HG03439 (cell line): ENCODE measurements around the gene ODF2.
"Not testable (repeated sequence)": the region's sequence is repeated elsewhere in the genome, so short reads cannot be mapped to it uniquely, and the experiment has no call there.

ENCODE experiments used
- ATAC-seq: cut with Tn5 transposase; IDR thresholded peaks from one replicate; pipeline ENCODE4 v1.9.1; 2021; ENCODE audit warnings: mild to moderate bottlenecking, moderate library complexity; ENCODE audit not compliant: unreplicated experiment

Gene ODF2

GRCh38 chr9:128455849-128456612 is at the start of gene ODF2:
ODF2 (plus strand) TSS chr9:128456006; CDS start chr9:128456092, 86 bp downstream.
- ATAC-seq, result peak; percentile 86

- no peak for ATAC-seq
Observed at GRCh38 chr9:128406848-128407391, 48.9 kb upstream of the ODF2 start.

GRCh38 chr9:128408963-128409431 is 46.8 kb upstream of the ODF2 start:
- ATAC-seq, result no peak

- no peak for ATAC-seq
Observed at GRCh38 chr9:128409450-128409849, 46.4 kb upstream of the ODF2 start.

- ATAC-seq, result no peak
Observed at GRCh38 chr9:128409978-128410377, 45.8 kb upstream of the ODF2 start.

- no peak for ATAC-seq
Observed at GRCh38 chr9:128411364-128412119, 44.3 kb upstream of the ODF2 start.

GRCh38 chr9:128412120-128412790 is 43.6 kb upstream of the ODF2 start:
- ATAC-seq, result no peak

GRCh38 chr9:128413728-128414127 is 42.1 kb upstream of the ODF2 start:
- ATAC-seq, result not testable (repeated sequence)

GRCh38 chr9:128414461-128414860 is 41.3 kb upstream of the ODF2 start:
- no peak for ATAC-seq

GRCh38 chr9:128415281-128415680 is 40.5 kb upstream of the ODF2 start:
- ATAC-seq, result no peak

GRCh38 chr9:128416014-128416413 is 39.8 kb upstream of the ODF2 start:
- ATAC-seq, result no peak

- no peak for ATAC-seq
Observed at GRCh38 chr9:128416432-128417019, 39.3 kb upstream of the ODF2 start.

- no peak for ATAC-seq
Observed at GRCh38 chr9:128419061-128419925, 36.5 kb upstream of the ODF2 start.

- peak; percentile 76 for ATAC-seq
Observed at GRCh38 chr9:128420060-128420650, 35.7 kb upstream of the ODF2 start.

GRCh38 chr9:128420651-128421481 is 34.9 kb upstream of the ODF2 start, which contains the start of gene CERCAM:
CERCAM (plus strand) TSS chr9:128420857; CDS start chr9:128420878, 21 bp downstream.
- peak; percentile 74 for ATAC-seq

- ATAC-seq, result no peak
Observed at GRCh38 chr9:128421482-128421996, 34.3 kb upstream of the ODF2 start.

- ATAC-seq, result not testable (repeated sequence)
Observed at GRCh38 chr9:128422022-128422782, 33.6 kb upstream of the ODF2 start.

- ATAC-seq, result no peak
Observed at GRCh38 chr9:128422783-128423150, 33.0 kb upstream of the ODF2 start.
